ENCODE results near the gene VPS11. TPM values are rescaled to one million over a fixed set of nuclear protein-coding genes. Genes with fewer than 3 reads are reported as not detected.

The VPS11 gene
- total and polyA plus RNA-seq, 10 of the 15 experiments (the other 5 are each of a cell fraction or from before 2014, with no cell fraction given), result 15.8 to 26.4 (median 24.5) TPM

DNA sequence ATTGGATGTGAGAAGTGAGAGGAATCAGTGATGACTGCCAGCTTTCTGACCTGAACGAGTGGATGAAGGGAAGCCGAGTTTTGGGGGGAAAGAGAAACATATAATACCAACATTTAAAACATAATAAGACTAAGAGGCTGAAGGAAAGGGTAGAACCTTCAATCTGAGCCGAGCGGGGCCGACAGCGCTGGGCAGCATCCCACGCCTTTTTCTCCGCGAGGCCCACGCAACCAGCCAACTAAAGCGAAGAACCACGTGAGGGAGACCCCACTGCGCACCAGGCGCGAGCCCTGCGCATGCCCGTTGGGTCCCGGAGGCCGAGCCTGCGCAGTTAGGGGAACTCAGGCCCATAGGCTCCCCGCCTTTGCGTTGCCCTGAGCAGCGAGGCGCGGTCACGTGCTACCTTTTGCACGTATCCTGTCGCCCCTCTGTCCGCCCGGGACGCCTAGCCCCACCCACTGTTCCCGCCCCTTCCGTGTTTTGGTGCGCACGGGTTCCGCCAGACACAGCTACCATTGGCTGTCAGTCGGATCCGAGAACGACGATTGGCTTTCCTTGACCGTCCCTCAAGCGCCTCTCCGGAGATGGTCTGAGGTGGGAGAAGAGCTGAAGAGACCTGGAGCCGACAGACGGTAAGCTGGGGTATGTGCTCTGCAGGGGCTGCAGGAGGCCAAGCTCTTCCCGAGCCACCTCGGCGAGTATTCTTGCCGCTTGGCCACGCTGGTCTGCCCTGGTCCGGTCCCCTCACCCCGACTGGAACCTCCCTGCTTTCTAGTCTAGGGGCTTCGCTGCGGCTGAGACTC lies 53.6 kb downstream of the VPS11 start, which contains the start of gene HINFP (continued):
- peak; percentile 23 for TF ChIP-seq MEF2B (IDR thresholded peaks at IDR 0.05; ENCODE audit: partially characterized antibody, poor library complexity, severe bottlenecking)
- TF ChIP-seq, protein P1, sequence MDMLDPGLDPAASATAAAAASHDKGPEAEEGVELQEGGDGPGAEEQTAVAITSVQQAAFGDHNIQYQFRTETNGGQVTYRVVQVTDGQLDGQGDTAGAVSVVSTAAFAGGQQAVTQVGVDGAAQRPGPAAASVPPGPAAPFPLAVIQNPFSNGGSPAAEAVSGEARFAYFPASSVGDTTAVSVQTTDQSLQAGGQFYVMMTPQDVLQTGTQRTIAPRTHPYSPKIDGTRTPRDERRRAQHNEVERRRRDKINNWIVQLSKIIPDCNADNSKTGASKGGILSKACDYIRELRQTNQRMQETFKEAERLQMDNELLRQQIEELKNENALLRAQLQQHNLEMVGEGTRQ (IDR thresholded peaks at IDR 0.05; ENCODE audit: borderline replicate concordance, low read depth, low read length), result peak; percentile 93
- no peak for TF ChIP-seq BCL11A (IDR thresholded peaks at IDR 0.05; ENCODE audit: low read depth, low read length)
- TF ChIP-seq STAT3 (IDR thresholded peaks at IDR 0.05; ENCODE audit: low read depth, low read length), result no peak
- peak; percentile 97 for TF ChIP-seq RAD51 (IDR thresholded peaks at IDR 0.05)
- no peak for TF ChIP-seq CBX3 (IDR thresholded peaks at IDR 0.05; ENCODE audit: borderline replicate concordance, low read depth)
- TF ChIP-seq, protein P2, sequence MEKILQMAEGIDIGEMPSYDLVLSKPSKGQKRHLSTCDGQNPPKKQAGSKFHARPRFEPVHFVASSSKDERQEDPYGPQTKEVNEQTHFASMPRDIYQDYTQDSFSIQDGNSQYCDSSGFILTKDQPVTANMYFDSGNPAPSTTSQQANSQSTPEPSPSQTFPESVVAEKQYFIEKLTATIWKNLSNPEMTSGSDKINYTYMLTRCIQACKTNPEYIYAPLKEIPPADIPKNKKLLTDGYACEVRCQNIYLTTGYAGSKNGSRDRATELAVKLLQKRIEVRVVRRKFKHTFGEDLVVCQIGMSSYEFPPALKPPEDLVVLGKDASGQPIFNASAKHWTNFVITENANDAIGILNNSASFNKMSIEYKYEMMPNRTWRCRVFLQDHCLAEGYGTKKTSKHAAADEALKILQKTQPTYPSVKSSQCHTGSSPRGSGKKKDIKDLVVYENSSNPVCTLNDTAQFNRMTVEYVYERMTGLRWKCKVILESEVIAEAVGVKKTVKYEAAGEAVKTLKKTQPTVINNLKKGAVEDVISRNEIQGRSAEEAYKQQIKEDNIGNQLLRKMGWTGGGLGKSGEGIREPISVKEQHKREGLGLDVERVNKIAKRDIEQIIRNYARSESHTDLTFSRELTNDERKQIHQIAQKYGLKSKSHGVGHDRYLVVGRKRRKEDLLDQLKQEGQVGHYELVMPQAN (conservative IDR thresholded peaks at IDR 0.05), result peak; percentile 85; the same call in 1 of the 2 replicates
- TF ChIP-seq BMI1 (IDR thresholded peaks at IDR 0.05; ENCODE audit: borderline replicate concordance), result peak; percentile 49; the same call in 1 of the 2 replicates
- TF ChIP-seq, protein P3, sequence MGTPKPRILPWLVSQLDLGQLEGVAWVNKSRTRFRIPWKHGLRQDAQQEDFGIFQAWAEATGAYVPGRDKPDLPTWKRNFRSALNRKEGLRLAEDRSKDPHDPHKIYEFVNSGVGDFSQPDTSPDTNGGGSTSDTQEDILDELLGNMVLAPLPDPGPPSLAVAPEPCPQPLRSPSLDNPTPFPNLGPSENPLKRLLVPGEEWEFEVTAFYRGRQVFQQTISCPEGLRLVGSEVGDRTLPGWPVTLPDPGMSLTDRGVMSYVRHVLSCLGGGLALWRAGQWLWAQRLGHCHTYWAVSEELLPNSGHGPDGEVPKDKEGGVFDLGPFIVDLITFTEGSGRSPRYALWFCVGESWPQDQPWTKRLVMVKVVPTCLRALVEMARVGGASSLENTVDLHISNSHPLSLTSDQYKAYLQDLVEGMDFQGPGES (IDR thresholded peaks at IDR 0.05), result peak; percentile 68; the same call in 1 of the 2 replicates
- TF ChIP-seq CHD2 (IDR thresholded peaks at IDR 0.05; ENCODE audit: borderline replicate concordance, low read depth, low read length), result peak; percentile 91
- 0 out of 2 replicates have a peak, but pooled peaks have one; percentile 33 for TF ChIP-seq YY1 (IDR thresholded peaks at IDR 0.05; ENCODE audit: low read depth, low read length)
- TF ChIP-seq, protein P4, sequence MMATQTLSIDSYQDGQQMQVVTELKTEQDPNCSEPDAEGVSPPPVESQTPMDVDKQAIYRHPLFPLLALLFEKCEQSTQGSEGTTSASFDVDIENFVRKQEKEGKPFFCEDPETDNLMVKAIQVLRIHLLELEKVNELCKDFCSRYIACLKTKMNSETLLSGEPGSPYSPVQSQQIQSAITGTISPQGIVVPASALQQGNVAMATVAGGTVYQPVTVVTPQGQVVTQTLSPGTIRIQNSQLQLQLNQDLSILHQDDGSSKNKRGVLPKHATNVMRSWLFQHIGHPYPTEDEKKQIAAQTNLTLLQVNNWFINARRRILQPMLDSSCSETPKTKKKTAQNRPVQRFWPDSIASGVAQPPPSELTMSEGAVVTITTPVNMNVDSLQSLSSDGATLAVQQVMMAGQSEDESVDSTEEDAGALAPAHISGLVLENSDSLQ (IDR thresholded peaks at IDR 0.05), result peak; percentile 99
- no peak for TF ChIP-seq PRDM15 (CRISPR knock-in tag; IDR thresholded peaks at IDR 0.05)
- no peak for TF ChIP-seq JUND (IDR thresholded peaks at IDR 0.05; ENCODE audit: low read depth, low read length)
- TF ChIP-seq ZZZ3 (IDR thresholded peaks at IDR 0.05; ENCODE audit: control insufficient read depth, insufficient read length, low read depth), result no peak
- TF ChIP-seq NFYA (IDR thresholded peaks at IDR 0.05; ENCODE audit: borderline replicate concordance, low read depth, low read length), result no peak; the same call in 1 of the 2 replicates
- no peak for TF ChIP-seq SUZ12 (IDR thresholded peaks at IDR 0.05; ENCODE audit: unreplicated experiment)
- 0 out of 2 replicates have a peak, but pooled peaks have one; percentile 38 for TF ChIP-seq TCF12 (IDR thresholded peaks at IDR 0.05; ENCODE audit: low read depth, low read length)
- no peak for TF ChIP-seq SMAD1 (IDR thresholded peaks at IDR 0.05; ENCODE audit: low read depth, partially characterized antibody)
- peak; percentile 93 for TF ChIP-seq MXI1 (IDR thresholded peaks at IDR 0.05; ENCODE audit: low read depth, low read length)

All from GM12878 (cell line).